GM18511 (cell line): ENCODE results near the gene FANCG.

Source experiments
- ATAC-seq: cut with Tn5 transposase; IDR thresholded peaks from one replicate; pipeline ENCODE4 v1.9.1; 2021; ENCODE audit warnings: mild to moderate bottlenecking, moderate library complexity; ENCODE audit not compliant: unreplicated experiment

FANCG gene

GRCh38 chr9:35079426-35080341 is at the start of gene FANCG:
TSS of gene FANCG (minus strand) at chr9:35079942. CDS start at chr9:35079524, 418 bp downstream.
- peak; percentile 92 for ATAC-seq

- peak; percentile 56 for ATAC-seq
These were observed 37.3 kb upstream of the FANCG start for GRCh38 chr9:35116898-35117551.

GRCh38 chr9:35116539-35116897 is 36.8 kb upstream of the FANCG start:
- ATAC-seq, result peak; percentile 3

- peak; percentile 70 for ATAC-seq
These were observed 36.2 kb upstream of the FANCG start, which contains the start of gene ATOSB for GRCh38 chr9:35115680-35116538. TSS of gene ATOSB (minus strand) at chr9:35115862. CDS start at chr9:35108274, 7,588 bp downstream.

GRCh38 chr9:35114840-35115628 is 35.3 kb upstream of the FANCG start:
- ATAC-seq, result no peak

- ATAC-seq, result peak; percentile 20
These were observed 34.5 kb upstream of the FANCG start for GRCh38 chr9:35114113-35114839.

- no peak for ATAC-seq
These were observed 32.7 kb upstream of the FANCG start for GRCh38 chr9:35112257-35113020.

GRCh38 chr9:35111001-35111933 is 31.5 kb upstream of the FANCG start:
- peak; percentile 71 for ATAC-seq

- ATAC-seq, result no peak
These were observed 30.6 kb upstream of the FANCG start for GRCh38 chr9:35110327-35110761.

- ATAC-seq, result no peak
These were observed 29.3 kb upstream of the FANCG start for GRCh38 chr9:35108946-35109575.

GRCh38 chr9:35108461-35108860 is 28.7 kb upstream of the FANCG start:
- no peak for ATAC-seq

- ATAC-seq, result no peak
These were observed 27.9 kb upstream of the FANCG start for GRCh38 chr9:35107297-35108290.

- ATAC-seq, result no peak
These were observed 26.6 kb upstream of the FANCG start for GRCh38 chr9:35106343-35106730.

GRCh38 chr9:35105571-35106342 is 26.0 kb upstream of the FANCG start:
- no peak for ATAC-seq

GRCh38 chr9:35105126-35105525 is 25.4 kb upstream of the FANCG start:
- ATAC-seq, result no peak
